ENCODE measurements around the gene SLAMF8. TPM values are rescaled to one million over a fixed set of nuclear protein-coding genes. Genes with fewer than 3 reads are reported as not detected.

The SLAMF8 gene
- total and polyA plus RNA-seq, 2 of the 8 experiments (the other 6 are each of a cell fraction or from before 2014, with no cell fraction given): not detected

DNA sequence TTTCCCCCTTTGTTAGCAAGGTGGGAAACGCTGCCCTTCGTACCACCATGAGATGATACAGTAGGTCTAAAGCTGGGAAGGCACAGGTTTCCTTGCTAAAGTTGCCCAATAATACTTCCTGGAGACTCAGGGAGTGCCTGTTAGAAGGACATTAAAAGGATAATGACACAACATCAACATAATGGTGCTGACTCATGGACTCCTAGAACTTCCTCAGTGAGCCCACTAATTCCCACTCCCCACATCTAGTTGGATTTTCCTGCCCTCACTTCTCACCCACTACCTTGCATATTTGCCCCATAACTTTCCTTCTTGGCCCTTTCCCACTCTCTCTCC lies 55.8 kb downstream of the SLAMF8 start (continued):
- TF ChIP-seq, protein P1, sequence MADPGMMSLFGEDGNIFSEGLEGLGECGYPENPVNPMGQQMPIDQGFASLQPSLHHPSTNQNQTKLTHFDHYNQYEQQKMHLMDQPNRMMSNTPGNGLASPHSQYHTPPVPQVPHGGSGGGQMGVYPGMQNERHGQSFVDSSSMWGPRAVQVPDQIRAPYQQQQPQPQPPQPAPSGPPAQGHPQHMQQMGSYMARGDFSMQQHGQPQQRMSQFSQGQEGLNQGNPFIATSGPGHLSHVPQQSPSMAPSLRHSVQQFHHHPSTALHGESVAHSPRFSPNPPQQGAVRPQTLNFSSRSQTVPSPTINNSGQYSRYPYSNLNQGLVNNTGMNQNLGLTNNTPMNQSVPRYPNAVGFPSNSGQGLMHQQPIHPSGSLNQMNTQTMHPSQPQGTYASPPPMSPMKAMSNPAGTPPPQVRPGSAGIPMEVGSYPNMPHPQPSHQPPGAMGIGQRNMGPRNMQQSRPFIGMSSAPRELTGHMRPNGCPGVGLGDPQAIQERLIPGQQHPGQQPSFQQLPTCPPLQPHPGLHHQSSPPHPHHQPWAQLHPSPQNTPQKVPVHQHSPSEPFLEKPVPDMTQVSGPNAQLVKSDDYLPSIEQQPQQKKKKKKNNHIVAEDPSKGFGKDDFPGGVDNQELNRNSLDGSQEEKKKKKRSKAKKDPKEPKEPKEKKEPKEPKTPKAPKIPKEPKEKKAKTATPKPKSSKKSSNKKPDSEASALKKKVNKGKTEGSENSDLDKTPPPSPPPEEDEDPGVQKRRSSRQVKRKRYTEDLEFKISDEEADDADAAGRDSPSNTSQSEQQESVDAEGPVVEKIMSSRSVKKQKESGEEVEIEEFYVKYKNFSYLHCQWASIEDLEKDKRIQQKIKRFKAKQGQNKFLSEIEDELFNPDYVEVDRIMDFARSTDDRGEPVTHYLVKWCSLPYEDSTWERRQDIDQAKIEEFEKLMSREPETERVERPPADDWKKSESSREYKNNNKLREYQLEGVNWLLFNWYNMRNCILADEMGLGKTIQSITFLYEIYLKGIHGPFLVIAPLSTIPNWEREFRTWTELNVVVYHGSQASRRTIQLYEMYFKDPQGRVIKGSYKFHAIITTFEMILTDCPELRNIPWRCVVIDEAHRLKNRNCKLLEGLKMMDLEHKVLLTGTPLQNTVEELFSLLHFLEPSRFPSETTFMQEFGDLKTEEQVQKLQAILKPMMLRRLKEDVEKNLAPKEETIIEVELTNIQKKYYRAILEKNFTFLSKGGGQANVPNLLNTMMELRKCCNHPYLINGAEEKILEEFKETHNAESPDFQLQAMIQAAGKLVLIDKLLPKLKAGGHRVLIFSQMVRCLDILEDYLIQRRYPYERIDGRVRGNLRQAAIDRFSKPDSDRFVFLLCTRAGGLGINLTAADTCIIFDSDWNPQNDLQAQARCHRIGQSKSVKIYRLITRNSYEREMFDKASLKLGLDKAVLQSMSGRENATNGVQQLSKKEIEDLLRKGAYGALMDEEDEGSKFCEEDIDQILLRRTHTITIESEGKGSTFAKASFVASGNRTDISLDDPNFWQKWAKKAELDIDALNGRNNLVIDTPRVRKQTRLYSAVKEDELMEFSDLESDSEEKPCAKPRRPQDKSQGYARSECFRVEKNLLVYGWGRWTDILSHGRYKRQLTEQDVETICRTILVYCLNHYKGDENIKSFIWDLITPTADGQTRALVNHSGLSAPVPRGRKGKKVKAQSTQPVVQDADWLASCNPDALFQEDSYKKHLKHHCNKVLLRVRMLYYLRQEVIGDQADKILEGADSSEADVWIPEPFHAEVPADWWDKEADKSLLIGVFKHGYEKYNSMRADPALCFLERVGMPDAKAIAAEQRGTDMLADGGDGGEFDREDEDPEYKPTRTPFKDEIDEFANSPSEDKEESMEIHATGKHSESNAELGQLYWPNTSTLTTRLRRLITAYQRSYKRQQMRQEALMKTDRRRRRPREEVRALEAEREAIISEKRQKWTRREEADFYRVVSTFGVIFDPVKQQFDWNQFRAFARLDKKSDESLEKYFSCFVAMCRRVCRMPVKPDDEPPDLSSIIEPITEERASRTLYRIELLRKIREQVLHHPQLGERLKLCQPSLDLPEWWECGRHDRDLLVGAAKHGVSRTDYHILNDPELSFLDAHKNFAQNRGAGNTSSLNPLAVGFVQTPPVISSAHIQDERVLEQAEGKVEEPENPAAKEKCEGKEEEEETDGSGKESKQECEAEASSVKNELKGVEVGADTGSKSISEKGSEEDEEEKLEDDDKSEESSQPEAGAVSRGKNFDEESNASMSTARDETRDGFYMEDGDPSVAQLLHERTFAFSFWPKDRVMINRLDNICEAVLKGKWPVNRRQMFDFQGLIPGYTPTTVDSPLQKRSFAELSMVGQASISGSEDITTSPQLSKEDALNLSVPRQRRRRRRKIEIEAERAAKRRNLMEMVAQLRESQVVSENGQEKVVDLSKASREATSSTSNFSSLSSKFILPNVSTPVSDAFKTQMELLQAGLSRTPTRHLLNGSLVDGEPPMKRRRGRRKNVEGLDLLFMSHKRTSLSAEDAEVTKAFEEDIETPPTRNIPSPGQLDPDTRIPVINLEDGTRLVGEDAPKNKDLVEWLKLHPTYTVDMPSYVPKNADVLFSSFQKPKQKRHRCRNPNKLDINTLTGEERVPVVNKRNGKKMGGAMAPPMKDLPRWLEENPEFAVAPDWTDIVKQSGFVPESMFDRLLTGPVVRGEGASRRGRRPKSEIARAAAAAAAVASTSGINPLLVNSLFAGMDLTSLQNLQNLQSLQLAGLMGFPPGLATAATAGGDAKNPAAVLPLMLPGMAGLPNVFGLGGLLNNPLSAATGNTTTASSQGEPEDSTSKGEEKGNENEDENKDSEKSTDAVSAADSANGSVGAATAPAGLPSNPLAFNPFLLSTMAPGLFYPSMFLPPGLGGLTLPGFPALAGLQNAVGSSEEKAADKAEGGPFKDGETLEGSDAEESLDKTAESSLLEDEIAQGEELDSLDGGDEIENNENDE (IDR thresholded peaks at IDR 0.05; ENCODE audit: insufficient replicate concordance, low read length): no peak
- TF ChIP-seq, protein P2, sequence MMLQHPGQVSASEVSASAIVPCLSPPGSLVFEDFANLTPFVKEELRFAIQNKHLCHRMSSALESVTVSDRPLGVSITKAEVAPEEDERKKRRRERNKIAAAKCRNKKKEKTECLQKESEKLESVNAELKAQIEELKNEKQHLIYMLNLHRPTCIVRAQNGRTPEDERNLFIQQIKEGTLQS (IDR thresholded peaks at IDR 0.05; ENCODE audit: insufficient read depth, low read depth, low read length): no peak
- TF ChIP-seq POU5F1 (IDR thresholded peaks at IDR 0.05; ENCODE audit: low read depth, low read length): no peak
- TF ChIP-seq, protein P3, sequence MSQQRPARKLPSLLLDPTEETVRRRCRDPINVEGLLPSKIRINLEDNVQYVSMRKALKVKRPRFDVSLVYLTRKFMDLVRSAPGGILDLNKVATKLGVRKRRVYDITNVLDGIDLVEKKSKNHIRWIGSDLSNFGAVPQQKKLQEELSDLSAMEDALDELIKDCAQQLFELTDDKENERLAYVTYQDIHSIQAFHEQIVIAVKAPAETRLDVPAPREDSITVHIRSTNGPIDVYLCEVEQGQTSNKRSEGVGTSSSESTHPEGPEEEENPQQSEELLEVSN (IDR thresholded peaks at IDR 0.05): no peak
